B cell (primary cell): ENCODE data around the gene ATG4D.

Experiments
- CTCF ChIP-seq: fragments of 200-600 bp; IDR thresholded peaks from one replicate; pipeline ENCODE4 v1.8.0; 2022; ENCODE audit warnings: antibody characterized with exemption, mild to moderate bottlenecking
- EZH2 ChIP-seq: IDR thresholded peaks from 2 replicates; pipeline ENCODE4 v1.6.1; 2012; ENCODE audit warnings: borderline replicate concordance, low read depth, mild to moderate bottlenecking, moderate library complexity, low read length; ENCODE audit not compliant: insufficient read depth, poor library complexity, severe bottlenecking

- TF ChIP-seq CTCF (no peak), EZH2 (no peak)
Measured at GRCh38 chr19:10565028-10565566, 21.4 kb downstream of the ATG4D start.
